GM19043 (cell line): Measurements from ENCODE around the gene TLX2.

Experiments
- ATAC-seq: cut with Tn5 transposase; IDR thresholded peaks from one replicate; pipeline ENCODE4 v1.9.1; 2021; ENCODE audit warnings: low read depth; ENCODE audit not compliant: unreplicated experiment

The TLX2 gene

GRCh38 chr2:74530239-74531187 is 16.3 kb downstream of the TLX2 start:
- no peak for ATAC-seq

GRCh38 chr2:74531666-74532065 is 17.4 kb downstream of the TLX2 start:
- no peak for ATAC-seq

GRCh38 chr2:74532222-74532621 is 18.0 kb downstream of the TLX2 start:
- ATAC-seq, result no peak

- ATAC-seq, result no peak
Observed at GRCh38 chr2:74533464-74533863, 19.2 kb downstream of the TLX2 start.

- no peak for ATAC-seq
Observed at GRCh38 chr2:74534411-74534810, 20.2 kb downstream of the TLX2 start.

GRCh38 chr2:74535440-74535965 is 21.3 kb downstream of the TLX2 start:
- no peak for ATAC-seq

- ATAC-seq, result no peak
Observed at GRCh38 chr2:74536166-74536950, 22.1 kb downstream of the TLX2 start.

GRCh38 chr2:74537140-74537539 is 22.9 kb downstream of the TLX2 start:
- ATAC-seq, result no peak

- no peak for ATAC-seq
Observed at GRCh38 chr2:74538881-74539339, 24.7 kb downstream of the TLX2 start.

GRCh38 chr2:74540291-74540690 is 26.0 kb downstream of the TLX2 start:
- no peak for ATAC-seq

- ATAC-seq, result no peak
Observed at GRCh38 chr2:74542978-74543377, 28.7 kb downstream of the TLX2 start.

- ATAC-seq, result no peak
Observed at GRCh38 chr2:74544634-74545033, 30.4 kb downstream of the TLX2 start.

GRCh38 chr2:74546004-74546403 is 31.8 kb downstream of the TLX2 start:
- no peak for ATAC-seq

- no peak for ATAC-seq
Observed at GRCh38 chr2:74548285-74548899, 34.1 kb downstream of the TLX2 start.

GRCh38 chr2:74548900-74549826 is 34.9 kb downstream of the TLX2 start:
- ATAC-seq, result no peak

GRCh38 chr2:74550231-74550630 is 36.0 kb downstream of the TLX2 start:
- ATAC-seq, result no peak

GRCh38 chr2:74551530-74551929 is 37.3 kb downstream of the TLX2 start:
- ATAC-seq, result no peak

- ATAC-seq, result no peak
Observed at GRCh38 chr2:74551942-74552913, 38.0 kb downstream of the TLX2 start.
